ENCODE results near the gene RER1.

DNA sequence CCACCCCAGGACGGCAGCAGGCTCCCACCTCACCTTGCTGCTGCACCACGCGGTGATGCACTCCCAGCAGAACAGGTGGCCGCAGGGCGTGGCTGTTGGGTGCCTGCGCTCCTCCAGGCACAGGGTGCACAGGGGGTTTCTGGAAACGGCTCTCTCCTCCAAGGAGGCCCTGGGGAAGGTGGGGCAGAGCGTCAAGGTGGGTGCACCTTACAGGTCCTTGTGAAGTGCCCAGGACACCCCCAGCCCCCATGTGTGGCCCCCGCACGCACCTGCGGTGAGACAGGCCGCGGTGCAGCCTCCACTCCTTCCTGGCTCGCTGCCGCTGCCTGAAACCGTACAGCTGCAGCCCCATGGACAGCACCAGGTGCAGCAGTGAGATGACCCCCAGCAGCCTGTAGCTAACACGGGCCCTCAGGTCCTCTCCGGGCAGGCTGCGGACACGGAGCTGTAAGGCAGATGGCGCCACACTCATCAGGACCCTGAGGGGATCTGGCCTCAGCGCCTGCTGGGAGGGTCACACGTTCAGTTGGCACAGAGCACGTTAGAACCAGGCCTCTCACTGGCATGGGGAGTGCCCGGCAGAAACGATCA, 14.9 kb downstream of the RER1 start:
- TF ChIP-seq, protein P1, sequence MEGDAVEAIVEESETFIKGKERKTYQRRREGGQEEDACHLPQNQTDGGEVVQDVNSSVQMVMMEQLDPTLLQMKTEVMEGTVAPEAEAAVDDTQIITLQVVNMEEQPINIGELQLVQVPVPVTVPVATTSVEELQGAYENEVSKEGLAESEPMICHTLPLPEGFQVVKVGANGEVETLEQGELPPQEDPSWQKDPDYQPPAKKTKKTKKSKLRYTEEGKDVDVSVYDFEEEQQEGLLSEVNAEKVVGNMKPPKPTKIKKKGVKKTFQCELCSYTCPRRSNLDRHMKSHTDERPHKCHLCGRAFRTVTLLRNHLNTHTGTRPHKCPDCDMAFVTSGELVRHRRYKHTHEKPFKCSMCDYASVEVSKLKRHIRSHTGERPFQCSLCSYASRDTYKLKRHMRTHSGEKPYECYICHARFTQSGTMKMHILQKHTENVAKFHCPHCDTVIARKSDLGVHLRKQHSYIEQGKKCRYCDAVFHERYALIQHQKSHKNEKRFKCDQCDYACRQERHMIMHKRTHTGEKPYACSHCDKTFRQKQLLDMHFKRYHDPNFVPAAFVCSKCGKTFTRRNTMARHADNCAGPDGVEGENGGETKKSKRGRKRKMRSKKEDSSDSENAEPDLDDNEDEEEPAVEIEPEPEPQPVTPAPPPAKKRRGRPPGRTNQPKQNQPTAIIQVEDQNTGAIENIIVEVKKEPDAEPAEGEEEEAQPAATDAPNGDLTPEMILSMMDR (conservative IDR thresholded peaks at IDR 0.05) = no peak
- no peak for TF ChIP-seq ZFX (IDR thresholded peaks at IDR 0.05)

All from C4-2B (cell line).